Measurements from ENCODE around the gene ADAMTS19. TPM values are rescaled to one million over a fixed set of nuclear protein-coding genes. Genes with fewer than 3 reads are reported as not detected.

The ADAMTS19 gene
- polyA plus RNA-seq, 3 donors = not detected

DNA sequence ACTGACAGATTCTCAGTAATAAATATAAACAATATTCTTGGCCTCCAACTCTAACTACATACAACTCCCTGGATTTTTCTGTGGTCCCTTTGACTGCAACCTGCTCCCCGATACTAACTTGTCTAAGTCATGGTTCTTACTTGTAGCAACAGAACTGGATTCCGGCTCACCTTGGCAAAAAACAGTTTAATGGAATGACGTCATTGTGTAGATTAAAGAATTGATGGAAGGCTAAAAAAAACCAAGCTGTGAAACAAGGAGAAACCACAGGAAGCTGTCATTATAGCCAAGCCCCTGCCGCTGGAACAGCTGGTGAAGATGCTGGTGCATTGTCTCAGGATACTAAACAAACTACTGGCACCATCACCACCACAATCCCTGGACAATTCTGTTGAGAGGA lies 11.4 kb upstream of the ADAMTS19 start:
- WGBS (ENCODE audit: insufficient coverage) = 83% methylated on average over 2 of the region's 4 CpGs
- H3K9ac ChIP-seq (ENCODE audit: insufficient read depth, low read length, poor library complexity, severe bottlenecking) = no peak overlapping the region
- DNase-seq = no peak
- H4K20me1 ChIP-seq (ENCODE audit: insufficient read depth, low read length) = no peaks in the 10 kb centered on the region
- no peaks in the 10 kb centered on the region for H3K4me1 Mint-ChIP-seq
- peaks cover 0 to 3% (median 0%) of the 10 kb centered on the region in 7 donors for H3K9me3 Mint-ChIP-seq
- H3K36me3 ChIP-seq (replicated peaks in 1 of 2; ENCODE audit: control insufficient read depth in 1 of 2, insufficient read depth in 2 of 2, low read length in 2 of 2) = no peaks in the 10 kb centered on the region
- H3K79me2 ChIP-seq (ENCODE audit: insufficient read depth, low read length) = no peaks in the 10 kb centered on the region
- H3K27me3 Mint-ChIP-seq (ENCODE audit: low read depth in 3 of 3) = no peaks in the 10 kb centered on the region
- no peak overlapping the region for H2AFZ ChIP-seq (ENCODE audit: insufficient read depth, low read depth, low read length, poor library complexity, severe bottlenecking)
- TF ChIP-seq, protein P1, sequence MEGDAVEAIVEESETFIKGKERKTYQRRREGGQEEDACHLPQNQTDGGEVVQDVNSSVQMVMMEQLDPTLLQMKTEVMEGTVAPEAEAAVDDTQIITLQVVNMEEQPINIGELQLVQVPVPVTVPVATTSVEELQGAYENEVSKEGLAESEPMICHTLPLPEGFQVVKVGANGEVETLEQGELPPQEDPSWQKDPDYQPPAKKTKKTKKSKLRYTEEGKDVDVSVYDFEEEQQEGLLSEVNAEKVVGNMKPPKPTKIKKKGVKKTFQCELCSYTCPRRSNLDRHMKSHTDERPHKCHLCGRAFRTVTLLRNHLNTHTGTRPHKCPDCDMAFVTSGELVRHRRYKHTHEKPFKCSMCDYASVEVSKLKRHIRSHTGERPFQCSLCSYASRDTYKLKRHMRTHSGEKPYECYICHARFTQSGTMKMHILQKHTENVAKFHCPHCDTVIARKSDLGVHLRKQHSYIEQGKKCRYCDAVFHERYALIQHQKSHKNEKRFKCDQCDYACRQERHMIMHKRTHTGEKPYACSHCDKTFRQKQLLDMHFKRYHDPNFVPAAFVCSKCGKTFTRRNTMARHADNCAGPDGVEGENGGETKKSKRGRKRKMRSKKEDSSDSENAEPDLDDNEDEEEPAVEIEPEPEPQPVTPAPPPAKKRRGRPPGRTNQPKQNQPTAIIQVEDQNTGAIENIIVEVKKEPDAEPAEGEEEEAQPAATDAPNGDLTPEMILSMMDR (IDR thresholded peaks at IDR 0.05) = no peak
- no peaks in the 10 kb centered on the region for H3K9me3 ChIP-seq (replicated peaks in 1 of 2; ENCODE audit: control insufficient read depth in 1 of 2, insufficient read depth in 1 of 2, low read length in 2 of 2)
- H3K4me1 ChIP-seq (ENCODE audit: control insufficient read depth in 1 of 2, insufficient read depth in 2 of 2, low read length in 2 of 2) = no peaks in the 10 kb centered on the region
- no peak overlapping the region for H3K27ac ChIP-seq (ENCODE audit: low read depth in 1 of 2, low read length in 2 of 2)
- no peaks in the 10 kb centered on the region for H3K36me3 Mint-ChIP-seq
- no peaks in the 10 kb centered on the region for H3K27me3 ChIP-seq (ENCODE audit: control insufficient read depth in 2 of 2, insufficient read depth in 2 of 2, low read length in 2 of 2)
- H3K27ac Mint-ChIP-seq = no peak overlapping the region
- intact Hi-C loops (cut with micrococcal nuclease) = no loop called here
- no peak overlapping the region for H3K4me2 ChIP-seq (replicated peaks; ENCODE audit: extremely low read depth, low read length, poor library complexity, severe bottlenecking)
- H3K4me3 ChIP-seq (replicated peaks in 1 of 3; ENCODE audit: low read depth in 2 of 3, low read length in 3 of 3) = no peak overlapping the region
- no peak overlapping the region for H3K4me3 Mint-ChIP-seq

DNA sequence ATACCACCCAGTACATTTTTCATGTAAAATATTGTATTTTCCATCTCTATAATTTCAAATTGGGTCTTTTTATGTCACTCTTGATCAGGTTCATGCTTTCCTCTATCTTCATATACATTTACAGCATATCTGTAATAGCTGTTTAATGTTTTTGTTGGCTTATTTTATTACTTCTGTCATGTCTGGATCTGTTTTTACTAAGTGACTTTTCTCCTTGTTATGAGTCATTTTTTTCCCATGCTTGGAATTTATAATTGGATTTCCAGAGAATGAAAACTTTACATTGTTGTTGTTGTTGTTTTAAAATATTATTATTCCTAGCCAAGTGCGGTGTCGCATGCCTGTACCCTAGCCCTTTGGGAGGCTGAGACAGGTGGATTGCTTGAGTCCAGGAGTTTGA lies 5.6 kb upstream of the ADAMTS19 start:
- H3K36me3 Mint-ChIP-seq = no peaks in the 10 kb centered on the region
- Histone ChIP-seq H3K4me2 (replicated peaks; ENCODE audit: extremely low read depth, low read length, poor library complexity, severe bottlenecking) (no peak overlapping the region), H3K27me3 (ENCODE audit: control insufficient read depth in 2 of 2, insufficient read depth in 2 of 2, low read length in 2 of 2) (peaks cover 5 to 19% of the 10 kb centered on the region in 2 donors), H3K27ac (ENCODE audit: low read depth in 1 of 2, low read length in 2 of 2) (no peak overlapping the region), H3K9ac (ENCODE audit: insufficient read depth, low read length, poor library complexity, severe bottlenecking) (no peak overlapping the region), H3K4me1 (ENCODE audit: control insufficient read depth in 1 of 2, insufficient read depth in 2 of 2, low read length in 2 of 2) (no peaks in the 10 kb centered on the region), H4K20me1 (ENCODE audit: insufficient read depth, low read length) (no peaks in the 10 kb centered on the region), H3K4me3 (replicated peaks in 1 of 3; ENCODE audit: low read depth in 2 of 3, low read length in 3 of 3) (no peak overlapping the region), H3K36me3 (replicated peaks in 1 of 2; ENCODE audit: control insufficient read depth in 1 of 2, insufficient read depth in 2 of 2, low read length in 2 of 2) (no peaks in the 10 kb centered on the region), H2AFZ (ENCODE audit: insufficient read depth, low read depth, low read length, poor library complexity, severe bottlenecking) (no peak overlapping the region), H3K79me2 (ENCODE audit: insufficient read depth, low read length) (no peaks in the 10 kb centered on the region), H3K9me3 (replicated peaks in 1 of 2; ENCODE audit: control insufficient read depth in 1 of 2, insufficient read depth in 1 of 2, low read length in 2 of 2) (peaks cover 0 to under 1% of the 10 kb centered on the region in 2 donors)
- no peak for DNase-seq
- H3K27me3 Mint-ChIP-seq (ENCODE audit: low read depth in 3 of 3) = peaks cover 12 to 14% (median 14%) of the 10 kb centered on the region in 3 donors
- H3K27ac Mint-ChIP-seq = no peak overlapping the region
- no peaks in the 10 kb centered on the region for H3K4me1 Mint-ChIP-seq
- TF ChIP-seq, protein P1 (IDR thresholded peaks at IDR 0.05) = no peak
- intact Hi-C loops (cut with micrococcal nuclease) = no loop called here
- 100% methylated on average over 2 of the region's 2 CpGs for WGBS (ENCODE audit: insufficient coverage)
- H3K9me3 Mint-ChIP-seq = peaks cover 0 to 5% (median 2%) of the 10 kb centered on the region in 7 donors
- no peak overlapping the region for H3K4me3 Mint-ChIP-seq

Data from CD14-positive monocyte (primary cell).